HG03280 (cell line): Measurements from ENCODE around the gene TBX3.

Experiments used
- ATAC-seq: cut with Tn5 transposase; IDR thresholded peaks from one replicate; pipeline ENCODE4 v1.9.1; 2021; ENCODE audit warnings: mild to moderate bottlenecking, moderate library complexity; ENCODE audit not compliant: unreplicated experiment

The TBX3 gene

DNA sequence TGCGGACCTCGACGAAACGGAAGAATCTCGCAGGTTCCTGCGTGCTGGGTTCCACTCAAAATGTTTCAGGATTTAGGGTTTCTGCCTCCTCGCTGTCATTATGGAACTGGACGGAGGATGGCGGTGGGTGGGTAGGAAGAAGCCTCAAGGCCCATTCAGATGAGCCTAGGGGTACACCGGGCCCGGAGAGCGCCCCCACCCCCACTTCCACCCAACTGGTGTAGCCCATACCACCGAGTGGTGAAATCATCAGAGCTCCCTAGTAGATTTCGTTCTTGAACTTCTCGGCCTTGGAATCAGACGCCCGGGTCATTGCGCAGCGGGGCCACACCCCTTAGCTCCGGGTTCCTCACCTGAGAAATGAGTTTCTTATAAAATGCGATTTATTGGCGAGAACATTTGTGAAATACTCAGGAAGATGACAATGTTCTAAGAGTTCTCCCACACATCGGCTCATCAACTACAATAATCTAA lies 13.3 kb upstream of the TBX3 start:
- ATAC-seq: no peak

DNA sequence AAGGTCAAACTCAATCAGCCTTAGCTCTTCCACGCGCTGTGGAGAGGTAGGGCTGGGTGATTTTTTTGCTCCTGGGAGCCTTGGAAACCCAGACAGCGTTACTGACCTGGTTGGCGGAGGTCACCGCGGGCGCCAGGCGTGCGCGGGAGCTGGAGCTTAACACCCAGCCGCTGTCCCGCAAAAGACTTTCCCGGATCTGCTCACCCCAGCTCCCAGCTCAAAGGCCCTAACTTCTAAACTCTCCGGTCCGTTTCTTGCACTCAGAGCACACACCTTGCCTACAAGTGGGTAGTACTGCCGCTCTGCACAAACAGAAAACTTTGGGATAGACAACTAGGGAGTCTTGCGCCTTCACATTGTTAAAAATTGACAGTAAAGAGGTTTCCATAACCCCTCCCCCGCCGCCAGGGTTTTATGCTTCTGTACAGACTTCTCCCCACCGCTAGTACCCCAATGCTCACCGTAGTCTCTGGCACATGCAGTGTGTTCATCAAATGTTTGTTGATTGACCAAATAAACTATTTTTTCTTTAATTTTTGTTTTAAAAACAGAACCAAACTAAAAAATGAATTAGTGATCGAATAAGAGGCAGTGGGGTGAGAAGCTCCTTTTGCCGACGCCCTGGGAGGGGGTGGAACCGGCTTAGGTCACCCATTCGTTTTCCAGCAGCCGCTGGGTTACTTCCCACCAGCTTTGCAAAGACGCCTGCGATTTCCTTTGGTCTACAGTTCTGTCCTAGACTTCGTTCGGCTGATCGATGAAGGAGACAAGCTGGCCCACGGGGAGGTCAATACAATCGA lies 12.7 kb upstream of the TBX3 start:
- ATAC-seq: no peak

DNA sequence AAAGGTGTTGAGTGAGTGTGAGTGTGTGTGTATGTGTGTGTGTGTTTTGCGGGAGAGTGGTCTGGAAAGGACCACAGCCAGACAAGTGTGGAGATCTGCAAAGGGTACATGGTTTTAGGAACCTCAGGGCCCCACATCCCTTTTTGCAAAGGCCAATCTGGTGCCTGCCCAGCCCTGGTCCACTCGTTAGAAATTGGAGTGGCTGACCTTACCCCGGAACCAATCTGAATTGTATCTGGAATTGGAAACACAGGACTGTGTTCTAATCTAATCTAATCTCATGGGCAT lies 11.3 kb upstream of the TBX3 start:
- no peak for ATAC-seq

DNA sequence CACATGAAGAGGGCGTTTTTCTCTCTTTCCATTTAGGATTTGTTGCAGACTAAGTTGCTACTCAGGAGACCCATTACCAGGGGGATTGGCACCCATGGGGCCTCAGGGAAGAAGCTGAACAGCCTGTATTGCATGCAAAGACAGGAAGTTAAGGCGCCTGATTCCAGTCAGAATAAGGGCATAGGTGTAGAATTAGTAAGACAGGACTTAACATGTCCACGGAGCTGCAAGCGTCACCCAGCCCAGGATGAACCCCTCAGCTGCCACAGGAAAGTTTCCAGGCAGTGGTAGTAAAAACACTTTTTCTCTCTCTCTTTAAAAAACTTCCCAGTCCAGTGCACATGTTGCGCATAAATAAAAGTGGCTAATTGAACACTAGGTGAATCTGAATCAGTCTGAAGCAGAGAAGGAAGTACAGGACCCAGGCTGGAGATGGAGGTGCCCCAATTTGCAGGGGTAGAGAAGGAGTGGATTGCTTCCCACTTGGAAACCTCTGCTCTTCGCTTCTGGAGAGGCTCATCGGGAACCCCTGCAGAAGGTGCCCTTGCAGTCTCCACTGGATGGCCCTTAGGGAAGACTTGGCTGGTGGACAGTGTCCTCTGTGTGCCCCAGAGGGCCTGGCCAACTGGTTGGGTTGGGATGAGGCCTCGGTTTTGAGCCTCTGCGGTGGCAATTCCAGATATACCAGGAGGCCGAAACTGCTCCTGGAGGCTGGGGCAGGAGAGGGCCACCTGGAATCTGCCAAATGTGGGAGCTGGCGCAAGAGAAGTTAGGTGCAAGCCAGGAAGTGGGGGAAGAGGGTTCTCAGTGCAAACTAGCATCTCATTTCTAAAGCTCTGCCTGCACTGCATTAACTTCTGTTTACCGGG lies 10.7 kb upstream of the TBX3 start:
- no peak for ATAC-seq

DNA sequence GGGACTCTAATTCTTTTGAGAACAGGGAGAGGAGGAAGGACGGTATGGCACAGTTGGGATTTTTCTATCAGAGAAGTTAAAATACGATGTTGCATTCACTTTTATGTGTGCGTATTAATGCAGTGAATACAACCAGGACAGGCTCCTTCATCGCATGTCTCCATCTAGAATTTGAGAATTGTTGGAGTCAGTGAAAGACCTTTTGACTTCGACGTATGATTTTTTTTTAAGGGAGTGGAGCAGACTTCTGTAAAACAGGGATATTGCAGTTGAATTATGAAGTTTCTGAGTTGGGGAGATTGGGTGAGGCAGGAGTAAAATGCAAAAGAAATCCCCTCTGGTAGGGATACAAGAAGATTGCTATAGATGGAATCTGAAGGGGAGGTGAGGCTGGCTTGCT lies 9.6 kb upstream of the TBX3 start:
- ATAC-seq: no peak

DNA sequence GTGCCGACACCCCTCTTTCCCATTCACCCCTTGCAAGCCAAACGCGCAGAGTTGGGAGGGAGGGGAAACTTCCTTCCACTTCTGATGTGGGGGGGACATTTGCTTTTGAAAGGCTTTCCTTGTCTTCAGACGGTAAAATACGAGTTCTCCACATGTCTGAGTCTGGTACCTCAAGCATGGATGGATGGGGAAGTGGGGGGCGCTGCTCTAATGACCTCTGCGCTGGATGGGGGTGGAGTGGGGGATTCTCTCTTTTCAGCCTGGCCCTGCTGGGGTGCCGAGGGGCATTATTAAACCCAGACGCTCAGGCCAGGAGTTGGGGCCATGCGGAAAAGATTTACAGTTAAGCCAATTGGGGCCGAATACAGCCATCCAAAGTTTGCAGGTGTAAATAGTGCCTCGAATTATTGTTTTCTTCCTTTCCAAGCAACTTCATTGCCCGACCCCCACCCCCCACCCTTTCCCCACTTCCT lies 9.1 kb upstream of the TBX3 start:
- ATAC-seq: no peak

DNA sequence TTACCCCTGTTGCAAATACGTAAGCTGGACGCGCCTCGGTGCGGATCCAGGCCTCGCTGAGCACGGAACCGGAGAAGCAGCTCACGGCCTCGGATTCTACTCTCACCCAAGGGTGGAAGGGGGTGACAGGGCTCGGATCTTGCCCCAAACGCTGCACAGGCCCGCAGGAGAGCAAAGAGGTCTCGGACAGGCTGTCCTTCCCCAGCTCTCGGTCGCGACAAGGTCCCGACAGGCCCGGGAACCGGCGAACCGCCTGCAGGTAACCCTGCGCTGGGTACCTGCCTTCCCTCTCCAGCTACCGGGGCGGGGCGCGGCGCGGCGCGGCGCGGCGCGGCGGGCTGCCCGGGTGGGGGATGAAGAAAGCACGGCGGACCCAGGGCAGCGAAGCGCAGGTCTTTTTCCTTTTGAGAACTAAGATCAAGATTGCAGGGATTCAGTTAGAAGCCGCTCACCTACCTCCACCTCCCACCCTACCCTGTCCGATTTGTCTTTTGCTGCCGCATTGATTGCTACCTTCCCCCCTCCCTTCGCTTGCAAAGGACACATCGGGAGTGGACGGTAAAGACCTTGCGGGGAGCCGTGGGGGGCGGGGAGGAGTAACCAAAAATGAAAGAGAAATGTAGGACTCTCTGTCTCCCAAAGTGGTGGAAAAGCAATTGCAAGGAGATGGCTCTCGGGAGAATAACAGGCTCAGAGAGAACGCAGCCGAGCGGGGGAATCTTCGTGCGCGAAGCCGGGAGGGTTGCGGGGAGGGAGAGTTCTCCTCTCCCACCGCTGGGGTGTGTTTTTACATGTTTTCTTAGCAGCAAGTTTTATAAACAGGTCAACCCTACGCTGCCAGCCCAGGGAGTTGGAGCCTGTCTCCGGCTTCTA lies 8.4 kb upstream of the TBX3 start:
- no peak for ATAC-seq

DNA sequence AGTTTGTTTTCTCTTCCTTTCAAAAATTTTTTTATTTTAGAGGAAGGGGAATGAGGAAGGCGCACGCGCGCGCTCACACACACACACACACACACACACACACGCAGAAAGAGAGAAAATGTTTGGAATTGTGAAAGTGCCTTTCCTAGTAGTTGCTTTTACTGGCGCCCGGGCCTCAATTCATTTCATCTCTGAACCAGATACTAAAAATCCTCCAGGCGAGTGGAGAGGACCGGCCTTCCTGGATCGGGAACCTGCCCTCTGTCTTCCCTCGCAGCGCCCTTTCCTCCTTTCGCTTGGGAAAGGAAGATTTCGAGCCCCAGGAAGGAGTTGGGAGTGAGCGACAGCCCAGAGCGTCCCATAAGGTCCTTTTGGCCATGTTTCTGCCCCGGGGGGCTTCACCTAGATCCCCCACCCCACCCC lies 7.8 kb upstream of the TBX3 start:
- ATAC-seq: no peak

DNA sequence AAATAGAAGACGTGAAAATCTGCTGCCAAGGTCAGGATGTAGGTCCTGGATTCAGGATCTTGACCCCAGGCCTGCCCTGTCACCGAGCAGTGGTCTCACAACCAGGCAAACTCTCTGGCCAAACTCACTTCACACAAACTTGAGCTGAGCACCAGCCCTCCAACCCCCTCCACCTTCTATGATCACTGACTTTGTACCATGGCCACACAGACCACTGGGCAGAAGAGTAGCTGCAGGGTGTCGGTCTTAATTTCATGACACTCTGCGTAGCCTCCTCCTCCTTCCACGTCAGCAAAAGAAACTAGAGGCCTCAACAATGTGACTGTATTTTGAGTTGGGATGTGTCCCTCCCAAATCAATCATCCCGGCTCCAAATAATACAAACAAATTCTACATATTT lies 7.2 kb upstream of the TBX3 start:
- no peak for ATAC-seq

DNA sequence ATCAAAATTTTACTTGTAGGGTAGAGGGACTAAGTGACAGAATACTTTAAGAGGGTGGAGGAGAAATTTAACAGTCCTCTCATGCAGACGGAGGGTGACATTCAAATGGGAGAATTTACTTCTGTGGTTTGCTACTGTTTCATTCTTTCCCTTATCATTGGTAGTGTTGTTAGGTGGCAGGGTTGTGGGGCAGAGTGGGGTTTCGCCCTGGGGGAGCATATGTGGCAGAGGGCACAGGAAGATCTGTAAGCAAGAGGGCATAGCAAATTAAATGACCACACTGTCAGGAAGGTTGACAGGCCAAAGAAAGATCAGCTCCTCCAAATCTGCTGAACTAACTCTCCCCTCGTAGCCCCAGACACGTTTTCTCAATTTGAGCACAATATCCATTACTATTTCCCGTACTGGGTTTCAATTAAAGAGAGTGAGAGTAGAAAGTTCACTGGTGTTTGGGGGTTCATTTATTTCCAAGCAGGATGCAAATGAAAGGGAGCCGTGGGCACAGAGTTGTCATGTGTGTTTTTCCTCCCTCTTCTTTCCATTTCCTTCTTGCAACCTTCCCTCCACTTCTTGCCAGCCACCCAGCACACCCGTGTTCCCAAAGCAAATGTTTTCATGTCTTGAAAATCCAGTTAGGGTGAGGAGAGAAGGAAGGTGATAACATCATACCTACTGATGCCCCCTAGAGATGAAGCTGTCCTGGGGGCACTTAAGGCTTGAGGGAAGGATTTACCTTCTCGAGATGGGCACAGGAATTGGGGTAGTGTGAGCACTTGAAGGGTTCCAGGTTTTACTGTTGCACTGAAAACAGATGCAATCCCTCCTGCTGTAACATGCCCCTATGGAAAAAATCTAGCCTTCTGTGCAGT lies 6.5 kb upstream of the TBX3 start:
- no peak for ATAC-seq

DNA sequence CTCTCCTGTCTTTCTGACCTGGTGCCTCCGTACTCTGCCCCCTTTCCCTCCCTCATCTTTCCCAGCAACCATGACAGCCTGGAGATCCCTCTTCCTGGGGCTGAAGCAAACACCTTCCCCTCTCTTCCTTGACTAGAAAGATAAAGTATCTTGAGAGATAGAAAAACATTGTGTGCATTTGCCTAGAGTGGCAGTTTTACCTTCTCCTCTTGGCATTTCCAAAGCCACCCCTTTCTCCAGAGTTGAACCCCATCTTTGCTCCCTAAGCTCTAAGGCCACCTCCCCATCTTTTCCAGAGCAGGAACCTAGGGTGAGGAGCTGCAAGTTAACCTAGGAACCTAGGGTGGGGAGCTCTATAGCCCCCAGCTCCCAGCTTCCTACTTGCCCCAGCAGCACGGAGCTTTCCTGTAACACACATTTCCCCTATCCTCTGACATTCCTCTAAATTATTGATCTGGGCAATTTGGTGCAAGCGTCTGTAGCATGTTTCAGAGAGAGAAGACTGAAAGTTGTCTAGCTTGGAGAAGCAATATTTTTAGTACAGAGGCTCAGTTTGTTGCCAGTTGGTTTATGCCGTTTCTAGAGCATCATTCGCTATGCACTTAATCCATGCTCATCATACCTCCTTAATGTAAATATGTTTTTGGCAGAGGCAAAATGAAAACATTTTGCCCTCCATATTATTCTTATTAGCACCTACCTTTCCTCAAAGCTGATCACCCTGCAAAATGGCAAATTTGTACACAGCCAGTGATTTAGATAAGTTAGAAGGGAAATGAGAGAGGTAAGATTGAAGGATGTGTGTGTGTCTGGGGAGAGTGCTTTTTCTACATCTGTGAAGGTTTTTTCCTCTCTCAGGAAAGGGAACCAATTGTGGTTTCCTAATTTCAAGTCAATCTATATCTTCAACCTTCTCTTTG lies 5.4 kb upstream of the TBX3 start:
- ATAC-seq: no peak

DNA sequence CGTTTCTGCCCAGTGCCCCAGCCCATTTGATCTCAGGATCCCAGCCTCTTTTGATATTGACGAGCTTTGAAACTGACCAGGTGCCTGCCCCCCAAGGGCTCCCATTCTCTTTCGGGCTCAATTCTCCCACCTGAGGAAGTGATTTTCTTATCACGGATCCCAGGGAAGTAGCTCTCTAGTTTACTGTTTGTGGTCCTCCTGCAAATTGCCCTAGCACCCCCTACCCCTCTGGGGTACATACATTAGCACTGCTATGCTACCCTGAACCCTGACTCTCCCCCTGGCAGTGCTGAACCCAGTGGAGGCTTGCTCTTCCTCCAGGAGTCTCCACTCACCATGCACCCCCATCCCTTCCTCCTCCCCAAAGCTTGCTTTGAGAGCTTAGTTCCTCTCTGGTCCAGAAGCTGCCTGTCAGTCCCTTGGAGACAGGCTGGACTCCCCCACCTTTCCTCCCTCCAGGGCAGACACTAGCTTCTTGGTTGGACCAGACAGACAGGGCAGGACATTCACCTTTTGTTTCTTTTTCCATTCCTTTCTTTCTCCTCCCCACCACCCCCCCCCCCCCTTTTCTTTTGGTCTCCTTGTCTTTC lies 4.4 kb upstream of the TBX3 start:
- ATAC-seq: no peak

DNA sequence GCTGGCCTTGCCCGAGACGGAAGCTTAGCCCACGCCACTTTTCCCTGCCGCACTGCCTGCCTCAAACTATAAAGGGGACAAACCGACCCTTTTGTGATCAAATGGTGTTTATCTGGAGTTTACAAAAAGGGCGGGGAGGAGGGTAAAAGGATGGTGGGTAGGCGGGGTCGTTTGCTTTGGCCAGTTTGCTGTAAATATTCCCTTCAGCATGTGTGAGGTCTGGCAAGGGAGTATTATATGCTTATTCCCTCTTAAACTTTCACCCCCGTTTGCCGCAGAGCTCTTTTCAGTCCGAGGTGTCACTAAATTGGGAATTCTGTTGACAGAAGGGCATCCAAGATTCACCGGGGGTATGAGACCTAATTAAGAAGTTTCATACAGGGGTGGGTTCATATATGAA lies 3.8 kb upstream of the TBX3 start:
- ATAC-seq: no peak

DNA sequence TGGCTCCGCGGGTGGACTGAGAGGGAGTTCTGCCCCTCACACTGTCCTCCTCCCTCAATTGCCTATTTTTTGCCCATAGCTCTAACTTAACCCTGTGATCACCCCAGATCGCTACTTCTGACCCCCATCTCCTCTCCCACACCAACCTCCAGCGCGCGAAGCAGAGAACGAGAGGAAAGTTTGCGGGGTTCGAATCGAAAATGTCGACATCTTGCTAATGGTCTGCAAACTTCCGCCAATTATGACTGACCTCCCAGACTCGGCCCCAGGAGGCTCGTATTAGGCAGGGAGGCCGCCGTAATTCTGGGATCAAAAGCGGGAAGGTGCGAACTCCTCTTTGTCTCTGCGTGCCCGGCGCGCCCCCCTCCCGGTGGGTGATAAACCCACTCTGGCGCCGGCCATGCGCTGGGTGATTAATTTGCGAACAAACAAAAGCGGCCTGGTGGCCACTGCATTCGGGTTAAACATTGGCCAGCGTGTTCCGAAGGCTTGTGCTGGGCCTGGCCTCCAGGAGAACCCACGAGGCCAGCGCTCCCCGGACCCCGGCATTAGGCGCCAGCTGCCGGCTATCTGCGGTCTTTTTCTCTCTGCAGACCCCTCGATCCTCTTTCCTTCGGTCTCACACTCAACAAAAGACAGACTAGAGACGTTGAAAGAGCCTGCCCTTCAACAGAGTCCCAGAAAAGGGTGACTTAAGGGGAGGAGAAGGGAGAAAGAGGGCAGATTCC lies 3.0 kb upstream of the TBX3 start:
- ATAC-seq: no peak

DNA sequence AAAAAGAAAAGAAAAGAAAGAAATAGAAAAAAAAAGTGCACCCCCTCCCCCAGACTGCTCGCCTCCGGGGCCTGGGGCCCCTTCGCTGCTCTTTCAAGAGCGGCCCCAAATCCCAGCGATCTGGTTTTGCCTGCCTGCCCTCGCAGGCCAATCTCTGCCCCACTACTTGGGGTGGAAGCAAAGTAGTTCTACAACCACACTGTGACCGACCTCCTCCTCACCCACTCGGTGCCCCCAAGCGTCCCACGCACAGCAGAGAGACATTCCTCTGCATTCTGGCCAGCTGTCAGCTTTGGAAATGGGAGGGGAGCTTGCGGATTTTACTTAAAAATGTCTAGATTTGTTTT lies 2.4 kb upstream of the TBX3 start:
- ATAC-seq: no peak

DNA sequence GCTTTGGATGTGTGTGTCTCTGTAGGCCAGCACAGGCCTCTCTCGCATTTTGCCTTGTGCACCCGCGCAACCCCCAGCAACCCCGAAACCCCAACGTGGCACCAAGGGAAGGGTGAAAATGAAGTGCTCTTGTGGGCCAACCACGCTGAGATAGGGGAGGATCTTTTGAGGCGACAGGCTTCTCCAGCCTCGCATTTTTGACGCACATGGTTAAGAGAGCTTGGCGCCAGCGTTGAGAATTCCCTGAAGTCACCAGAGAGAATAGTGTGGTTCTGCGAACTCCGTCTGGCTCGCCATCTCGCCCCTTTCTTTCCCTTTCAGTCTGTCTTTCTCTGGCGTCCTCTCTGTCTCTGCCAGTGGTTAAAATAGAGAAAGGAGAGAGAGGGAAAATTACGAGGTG lies 1.9 kb upstream of the TBX3 start:
- no peak for ATAC-seq

DNA sequence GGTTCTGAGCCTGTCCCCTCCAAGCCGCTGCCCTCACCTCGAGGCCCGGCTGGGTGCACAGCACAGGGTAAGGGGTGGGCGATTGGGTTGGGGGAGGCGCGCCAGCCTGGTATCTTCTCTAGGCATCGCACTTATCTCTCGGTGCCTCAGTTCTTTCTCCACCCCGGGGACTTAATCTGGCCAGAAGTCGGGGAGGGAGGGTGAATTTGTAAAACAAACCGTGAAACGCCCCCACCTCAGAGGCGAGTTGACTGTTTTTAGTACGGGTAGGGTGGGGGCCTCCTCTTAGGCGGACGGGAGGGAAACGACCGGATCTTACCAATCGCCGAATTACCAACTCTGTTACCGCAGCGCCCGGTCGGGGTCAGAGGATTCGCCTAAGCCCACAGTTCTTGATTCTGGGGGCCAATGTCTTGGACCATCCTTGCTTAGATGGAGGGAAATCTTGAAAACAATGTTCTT lies 1.4 kb upstream of the TBX3 start:
- no peak for ATAC-seq

DNA sequence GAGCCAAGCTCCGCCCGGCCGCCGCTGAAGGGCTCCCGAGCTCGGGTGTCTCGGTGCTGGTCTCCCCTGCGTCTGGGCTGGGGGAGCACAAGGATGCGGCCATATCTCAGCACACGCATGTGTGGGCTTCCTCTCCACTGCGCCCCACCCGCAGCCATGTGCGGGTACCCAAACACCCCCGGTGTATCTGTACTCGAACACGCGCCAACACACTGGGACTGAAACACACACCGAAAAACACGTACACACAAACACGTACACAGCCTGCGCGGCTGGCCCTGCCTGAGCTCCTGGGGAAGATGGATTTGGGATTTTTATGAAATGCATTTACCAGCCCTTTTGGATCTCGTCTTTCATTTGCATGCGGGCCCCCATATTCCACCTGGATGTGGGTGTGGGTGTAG lies 897 bp upstream of the TBX3 start:
- no peak for ATAC-seq
